Measurements from ENCODE around the gene PTPRM. TPM values are rescaled to one million over a fixed set of nuclear protein-coding genes. Genes with fewer than 3 reads are reported as not detected.

PTPRM gene
- total and polyA plus RNA-seq, 2 of the 8 experiments (the other 6 are each of a cell fraction or from before 2014, with no cell fraction given): 4.1 to 7.0 TPM

DNA sequence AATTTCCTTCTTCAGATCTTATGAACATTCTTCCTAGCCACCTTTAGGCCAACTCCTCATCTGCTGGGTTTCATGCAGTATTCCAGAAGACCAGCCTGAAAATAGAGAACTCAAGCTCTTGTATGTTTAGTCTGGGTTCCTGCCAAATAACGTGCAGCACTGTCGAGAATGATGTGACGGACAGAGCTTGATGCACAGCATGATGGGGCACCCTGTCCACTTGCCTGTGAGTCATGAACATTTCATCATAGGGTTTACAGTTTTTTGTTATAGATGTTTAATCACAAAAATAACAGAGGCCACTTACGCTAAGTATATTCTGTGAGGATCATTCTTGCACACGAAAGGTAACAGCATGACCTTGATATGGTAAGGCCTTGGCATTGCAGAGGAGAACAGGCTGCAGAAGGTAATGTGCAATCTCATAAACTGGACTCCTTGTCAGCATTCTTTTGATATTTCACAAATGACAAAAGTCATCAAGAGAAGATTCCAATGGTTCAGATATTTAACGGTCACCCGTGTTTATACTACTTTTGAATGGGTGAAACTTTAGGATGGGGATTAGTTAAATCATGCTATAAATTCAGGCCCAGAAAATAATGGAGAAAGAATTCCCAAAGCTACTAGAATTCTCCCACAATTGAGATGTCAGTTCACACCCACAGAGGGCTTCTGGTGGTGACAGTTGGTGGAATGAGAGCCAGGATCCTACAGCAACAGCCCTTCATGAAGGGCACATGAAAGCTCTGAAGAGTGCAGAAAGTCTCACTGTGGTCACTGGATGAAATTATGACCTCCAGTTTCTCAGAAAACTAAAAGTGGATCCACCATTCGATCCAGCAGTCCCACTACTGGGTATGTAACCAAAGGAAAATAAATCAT, 646.0 kb downstream of the PTPRM start:
- no peaks in the 10 kb centered on the region for H3K36me3 ChIP-seq (ENCODE audit: control insufficient read depth in 2 of 4, insufficient read depth in 4 of 4, low read length in 3 of 4)
- H2BK120ac ChIP-seq (replicated peaks; ENCODE audit: low read depth, low read length): no peak overlapping the region
- no peak for TF ChIP-seq JUN (IDR thresholded peaks at IDR 0.05; ENCODE audit: low read depth, low read length)
- no peak overlapping the region for H3K4me2 ChIP-seq (ENCODE audit: insufficient read depth in 1 of 2, low read depth in 2 of 2, low read length in 2 of 2)
- no peak overlapping the region for H3K56ac ChIP-seq (replicated peaks; ENCODE audit: insufficient read length, low read depth, low read length)
- CTCF ChIA-PET (ENCODE audit: partially characterized antibody): interaction anchor here (0.6 to 1.1 kb wide), 3 partner anchors 8 to 967 kb away, joined by 3 read pairs; no protein-coding TSS in a partner anchor
- no peaks in the 10 kb centered on the region for H3K23me2 ChIP-seq (ENCODE audit: low read depth, low read length)
- no peak overlapping the region for H3K27ac ChIP-seq (ENCODE audit: low read depth, low read length)
- peaks cover 0 to 14% (median 8%) of the 10 kb centered on the region in 4 experiments; a peak in 6 of 7 replicates for H3K4me1 ChIP-seq (replicated peaks in 1 of 4; ENCODE audit: control insufficient read depth in 3 of 4, insufficient read depth in 4 of 4, low read length in 3 of 4)
- H3K4ac ChIP-seq (replicated peaks; ENCODE audit: insufficient read length, low read depth, low read length): no peak overlapping the region
- WGBS, 2 experiments (ENCODE audit: extremely low coverage in 1 of 2, insufficient coverage in 1 of 2, insufficient read length in 1 of 2, insufficient replicate concordance in 2 of 2, low coverage in 1 of 2, low lambda C conversion rate in 2 of 2, missing lambda C conversion rate in 1 of 2): 84% methylated on average over 8 of the region's 8 CpGs; no CpG with 5 or more reads in 1 of the 2 experiments
- POLR2A ChIA-PET (ENCODE audit: partially characterized antibody): no interaction called here
- H3K79me1 ChIP-seq (ENCODE audit: low read depth, low read length): no peaks in the 10 kb centered on the region
- no peak overlapping the region for H2AK5ac ChIP-seq (ENCODE audit: low read depth, low read length)
- H3K9ac ChIP-seq (replicated peaks in 1 of 4; ENCODE audit: extremely low read depth in 1 of 4, low read depth in 3 of 4, low read length in 3 of 4): no peak overlapping the region
- no peak overlapping the region for H3K14ac ChIP-seq (ENCODE audit: insufficient read length)
- no peak overlapping the region for H4K8ac ChIP-seq (ENCODE audit: extremely low read depth, insufficient read depth, low read length)
- no peaks in the 10 kb centered on the region for H3K27me3 ChIP-seq (replicated peaks in 1 of 4; ENCODE audit: control insufficient read depth in 3 of 4, extremely low read depth in 1 of 4, insufficient read depth in 3 of 4, low read length in 3 of 4)
- H4K5ac ChIP-seq (ENCODE audit: insufficient read length, low read depth, low read length): no peak overlapping the region
- H3K18ac ChIP-seq (ENCODE audit: extremely low read depth, low read length): no peak overlapping the region
- no peak overlapping the region for H4K91ac ChIP-seq (replicated peaks; ENCODE audit: insufficient read length, low read length)
- no peak overlapping the region for H3K4me3 ChIP-seq (ENCODE audit: extremely low read depth in 1 of 4, insufficient read depth in 2 of 4, low read depth in 3 of 4, low read length in 4 of 4)
- no peak for FAIRE-seq
- H2AFZ ChIP-seq (ENCODE audit: low read length): no peak overlapping the region
- no peak overlapping the region for H2BK5ac ChIP-seq (ENCODE audit: low read depth, low read length)
- H3K9me3 ChIP-seq (ENCODE audit: insufficient read depth in 2 of 2, low read depth in 1 of 2, low read length in 1 of 2): no peaks in the 10 kb centered on the region
- no peaks in the 10 kb centered on the region for H4K20me1 ChIP-seq (replicated peaks in 1 of 2; ENCODE audit: control insufficient read depth in 1 of 2, insufficient read depth in 2 of 2, low read length in 2 of 2)
- H2BK12ac ChIP-seq (ENCODE audit: low read depth, low read length): no peak overlapping the region
- H2BK20ac ChIP-seq (ENCODE audit: low read length): no peak overlapping the region
- H3K79me2 ChIP-seq (ENCODE audit: control insufficient read depth in 1 of 2, insufficient read depth in 2 of 2, low read length in 2 of 2): no peaks in the 10 kb centered on the region
- DNase-seq (ENCODE audit: low read depth in 1 of 2, low spot score in 2 of 2): no peak
- H3K23ac ChIP-seq (ENCODE audit: insufficient read length): no peak overlapping the region
- no peak overlapping the region for H2BK15ac ChIP-seq (ENCODE audit: low read length)
